ENCODE results near the gene TGFBR2. TPM values are rescaled to one million over a fixed set of nuclear protein-coding genes. Genes with fewer than 3 reads are reported as not detected.

Gene TGFBR2
- total and polyA plus RNA-seq, 3 experiments from 2014 or later = 55.3 to 108 (median 56.3) TPM

DNA sequence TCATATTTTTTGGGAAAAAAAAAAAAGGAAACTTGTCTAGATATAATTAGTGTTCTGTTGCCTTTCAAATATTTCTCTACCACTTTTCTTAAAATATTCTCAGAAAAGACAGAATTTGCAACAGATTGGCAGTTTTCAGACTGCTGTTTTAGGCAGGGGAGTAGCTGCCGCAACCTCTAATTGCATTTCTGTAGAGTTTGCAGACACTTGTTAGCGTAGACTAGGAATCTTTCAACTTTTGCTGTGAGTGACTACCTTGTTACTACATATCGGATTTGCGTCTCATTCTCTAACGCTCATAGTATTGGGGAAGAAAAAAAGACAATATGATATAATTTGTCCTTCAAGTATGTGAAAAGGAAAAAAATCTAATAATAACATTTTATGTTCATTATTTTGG lies 10.7 kb downstream of the TGFBR2 start:
- H3K4me3 Mint-ChIP-seq = peak overlapping the region; percentile 35 to 72 (median 64)
- Histone ChIP-seq H3K4me3 (ENCODE audit: low read length) (peak overlapping the region; percentile 37), H3K36me3 (ENCODE audit: insufficient read depth, low read length) (no peaks in the 10 kb centered on the region), H3K9me3 (ENCODE audit: low read length) (no peaks in the 10 kb centered on the region), H3K27ac (ENCODE audit: low read depth, low read length) (no peak overlapping the region), H3K4me1 (ENCODE audit: insufficient read depth, low read length) (peaks cover 94% of the 10 kb centered on the region), H3K27me3 (ENCODE audit: insufficient read depth, low read length, poor library complexity, severe bottlenecking) (no peaks in the 10 kb centered on the region)
- H3K27ac Mint-ChIP-seq = peak overlapping the region; percentile 37 to 94 (median 80)
- CTCF ChIA-PET = interaction anchor here (0.7 to 5.5 kb wide), 4 partner anchors 9 to 76 kb away, joined by 3 to 26 read pairs (median 4); no protein-coding TSS in a partner anchor
- H3K4me1 Mint-ChIP-seq = peaks cover 94 to 100% (median 100%) of the 10 kb centered on the region in 3 donors
- H3K36me3 Mint-ChIP-seq = peaks cover 0 to 43% (median 11%) of the 10 kb centered on the region in 3 donors
- no peak for DNase-seq
- H3K27me3 Mint-ChIP-seq = no peaks in the 10 kb centered on the region
- H3K9me3 Mint-ChIP-seq = no peaks in the 10 kb centered on the region
- POLR2A ChIA-PET = interaction anchor here (0.7 to 2.7 kb wide), 5 partner anchors 10 to 49 kb away, joined by 4 to 15 read pairs (median 6); partner anchors contain the start of gene TGFBR2

DNA sequence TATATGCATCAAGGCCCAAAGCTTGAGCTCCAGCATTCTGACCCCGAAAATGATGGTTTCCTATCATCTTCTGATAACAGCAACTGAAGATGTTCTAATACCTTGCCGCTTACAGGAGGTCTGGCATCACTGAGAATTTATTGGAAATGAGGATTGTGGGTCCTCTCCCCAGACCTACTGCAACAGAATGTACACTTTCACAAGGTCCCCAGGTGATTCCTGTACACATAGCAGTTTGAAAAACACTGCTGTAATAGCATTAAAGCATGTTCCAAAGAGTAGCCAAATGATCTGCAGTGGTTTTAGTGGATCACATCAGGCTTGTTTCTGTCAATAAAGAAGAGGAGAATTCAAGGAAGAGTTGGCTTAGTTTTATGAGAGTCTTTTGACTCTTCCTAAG lies 11.3 kb downstream of the TGFBR2 start:
- no peak for DNase-seq
- H3K27ac Mint-ChIP-seq = peak overlapping the region; percentile 24 to 97 (median 82)
- ChIA-PET POLR2A (interaction anchor here (0.7 to 2.7 kb wide), 5 partner anchors 11 to 47 kb away, joined by 4 to 15 read pairs (median 6); partner anchors contain the start of gene TGFBR2), CTCF (interaction anchor here (1.2 to 1.4 kb wide), 2 partner anchors 9 to 12 kb away, joined by 3 to 4 read pairs; partner anchors contain the start of gene TGFBR2)
- peak overlapping the region; percentile 34 to 78 (median 73) for H3K4me3 Mint-ChIP-seq
- no peaks in the 10 kb centered on the region for H3K9me3 Mint-ChIP-seq
- H3K4me3 ChIP-seq (ENCODE audit: low read length) = peak overlapping the region; percentile 16
- H3K27me3 Mint-ChIP-seq = no peaks in the 10 kb centered on the region
- H3K36me3 Mint-ChIP-seq = peaks cover 0 to 46% (median 11%) of the 10 kb centered on the region in 3 donors
- peaks cover 94 to 100% (median 100%) of the 10 kb centered on the region in 3 donors for H3K4me1 Mint-ChIP-seq
- H3K4me1 ChIP-seq (ENCODE audit: insufficient read depth, low read length) = peaks cover 94% of the 10 kb centered on the region
- H3K9me3 ChIP-seq (ENCODE audit: low read length) = no peaks in the 10 kb centered on the region
- H3K27ac ChIP-seq (ENCODE audit: low read depth, low read length) = no peak overlapping the region
- no peaks in the 10 kb centered on the region for H3K27me3 ChIP-seq (ENCODE audit: insufficient read depth, low read length, poor library complexity, severe bottlenecking)
- H3K36me3 ChIP-seq (ENCODE audit: insufficient read depth, low read length) = no peaks in the 10 kb centered on the region

DNA sequence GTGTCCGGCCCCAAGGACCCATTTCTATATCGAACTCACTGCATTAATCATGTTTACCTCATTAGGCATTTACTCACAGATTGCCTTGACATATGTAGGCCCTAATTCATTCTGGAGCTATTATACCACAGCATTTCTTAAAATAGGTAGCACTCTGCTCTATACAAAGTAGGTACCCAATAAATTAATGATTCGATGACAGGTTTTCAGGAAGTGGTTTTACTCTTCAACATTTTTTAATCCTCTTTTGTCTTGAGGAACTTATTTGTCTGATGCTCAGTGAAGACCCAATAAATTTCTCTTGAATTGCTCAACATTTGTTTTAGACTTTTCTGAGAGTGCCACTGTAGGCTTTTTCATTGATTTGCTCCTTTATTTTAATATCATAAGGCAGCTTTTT lies 12.1 kb downstream of the TGFBR2 start:
- Histone ChIP-seq H3K4me1 (ENCODE audit: insufficient read depth, low read length) (peaks cover 94% of the 10 kb centered on the region), H3K36me3 (ENCODE audit: insufficient read depth, low read length) (peaks cover 4% of the 10 kb centered on the region), H3K27me3 (ENCODE audit: insufficient read depth, low read length, poor library complexity, severe bottlenecking) (no peaks in the 10 kb centered on the region), H3K9me3 (ENCODE audit: low read length) (no peaks in the 10 kb centered on the region), H3K27ac (ENCODE audit: low read depth, low read length) (no peak overlapping the region), H3K4me3 (ENCODE audit: low read length) (peak overlapping the region; percentile 6)
- Mint-ChIP-seq H3K27ac (peak overlapping the region; percentile 59 to 97 (median 89)), H3K4me3 (peak overlapping the region; percentile 34 to 78 (median 73)), H3K4me1 (peaks cover 93 to 100% (median 100%) of the 10 kb centered on the region in 3 donors), H3K36me3 (peaks cover 0 to 50% (median 14%) of the 10 kb centered on the region in 3 donors), H3K27me3 (no peaks in the 10 kb centered on the region), H3K9me3 (no peaks in the 10 kb centered on the region)
- DNase-seq = no peak
- POLR2A ChIA-PET = interaction anchor here (0.9 to 2.1 kb wide), 3 partner anchors 11 to 30 kb away, joined by 4 to 13 read pairs (median 6); no protein-coding TSS in a partner anchor
- CTCF ChIA-PET = interaction anchor here (1.2 to 2.2 kb wide), 2 partner anchors 11 to 12 kb away, joined by 4 to 5 read pairs; partner anchors contain the start of gene TGFBR2

DNA sequence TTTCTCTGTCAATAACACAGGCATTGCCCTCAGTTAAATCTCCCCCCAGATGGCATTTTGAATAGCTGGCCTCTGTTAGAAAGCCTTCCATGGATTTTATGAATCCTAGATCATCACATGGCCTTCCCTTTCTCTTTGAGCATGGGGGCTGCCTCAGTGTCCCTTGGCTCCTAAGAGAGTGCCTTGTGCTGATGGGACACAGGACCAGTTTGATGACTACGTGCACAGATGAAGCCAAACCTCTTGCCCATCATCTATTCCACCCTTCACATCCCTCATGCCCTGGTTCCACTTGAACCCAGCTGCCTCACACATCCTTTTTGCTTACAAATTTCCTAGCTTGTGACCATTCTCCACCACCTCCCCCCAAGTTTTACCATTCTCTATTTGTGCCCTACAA lies 12.9 kb downstream of the TGFBR2 start:
- Mint-ChIP-seq H3K27me3 (no peaks in the 10 kb centered on the region), H3K4me1 (peaks cover 87 to 100% (median 100%) of the 10 kb centered on the region in 3 donors), H3K27ac (peak overlapping the region; percentile 44 to 97 (median 89)), H3K36me3 (peaks cover 0 to 58% (median 16%) of the 10 kb centered on the region in 3 donors), H3K9me3 (no peaks in the 10 kb centered on the region), H3K4me3 (peak overlapping the region; percentile 34 to 80 (median 75))
- DNase-seq = no peak
- no peak overlapping the region for H3K27ac ChIP-seq (ENCODE audit: low read depth, low read length)
- ChIA-PET POLR2A (interaction anchor here (0.9 to 2.1 kb wide), 3 partner anchors 8 to 12 kb away, joined by 3 to 13 read pairs (median 6); no protein-coding TSS in a partner anchor), CTCF (interaction anchor here (1.0 to 2.2 kb wide), 3 partner anchors 10 to 13 kb away, joined by 3 to 5 read pairs (median 5); no protein-coding TSS in a partner anchor)
- peaks cover 94% of the 10 kb centered on the region for H3K4me1 ChIP-seq (ENCODE audit: insufficient read depth, low read length)
- H3K27me3 ChIP-seq (ENCODE audit: insufficient read depth, low read length, poor library complexity, severe bottlenecking) = no peaks in the 10 kb centered on the region
- H3K4me3 ChIP-seq (ENCODE audit: low read length) = no peak overlapping the region
- H3K36me3 ChIP-seq (ENCODE audit: insufficient read depth, low read length) = peaks cover 4% of the 10 kb centered on the region
- H3K9me3 ChIP-seq (ENCODE audit: low read length) = no peaks in the 10 kb centered on the region

DNA sequence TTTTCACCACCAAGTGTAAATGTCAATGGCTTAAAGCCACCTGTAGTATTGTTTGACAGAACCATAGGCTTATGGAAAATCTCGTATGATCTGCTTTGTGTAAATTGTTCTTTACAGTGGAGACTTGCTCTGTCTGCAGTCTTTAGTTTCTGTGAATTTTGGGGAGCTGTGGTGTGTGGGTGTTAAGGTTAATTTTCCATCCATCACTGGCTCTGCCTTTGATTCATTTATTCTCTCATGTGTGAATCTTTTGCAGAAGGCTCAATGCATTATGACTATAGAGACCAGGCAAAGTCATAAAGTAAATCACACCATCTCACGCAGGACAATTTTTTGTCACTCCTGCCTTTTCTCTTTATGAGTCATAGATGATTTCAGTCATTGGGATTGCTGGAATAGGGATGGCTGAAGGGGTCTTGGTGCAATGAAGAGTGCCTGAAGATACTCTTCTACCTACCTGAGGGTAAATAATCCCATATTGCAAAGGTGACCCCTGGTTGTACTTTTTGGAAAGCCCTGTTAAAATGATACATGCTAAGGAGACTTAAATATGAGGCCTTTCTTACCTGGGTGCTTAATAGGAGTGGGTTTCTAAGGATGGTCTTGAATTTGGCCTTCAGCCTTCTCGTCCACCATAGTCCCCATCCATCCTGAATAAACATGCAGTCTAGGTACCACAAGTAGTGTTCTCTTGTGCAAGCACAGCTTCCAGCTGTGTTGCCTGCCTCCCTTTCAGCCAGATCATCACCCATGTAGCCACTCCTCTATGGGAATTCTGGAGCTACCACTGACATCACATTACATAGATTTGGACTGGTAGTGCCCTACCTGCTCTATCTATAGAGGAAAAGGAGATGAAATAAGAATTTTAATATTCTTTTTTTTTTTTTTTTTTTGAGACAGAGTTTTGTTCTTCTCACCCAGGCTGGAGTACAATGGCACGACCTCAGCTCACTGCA lies 14.3 kb downstream of the TGFBR2 start:
- DNase-seq = no peak
- Histone ChIP-seq H3K36me3 (ENCODE audit: insufficient read depth, low read length) (peaks cover 6% of the 10 kb centered on the region), H3K27ac (ENCODE audit: low read depth, low read length) (no peak overlapping the region), H3K4me1 (ENCODE audit: insufficient read depth, low read length) (peaks cover 93% of the 10 kb centered on the region), H3K27me3 (ENCODE audit: insufficient read depth, low read length, poor library complexity, severe bottlenecking) (no peaks in the 10 kb centered on the region), H3K9me3 (ENCODE audit: low read length) (no peaks in the 10 kb centered on the region), H3K4me3 (ENCODE audit: low read length) (peak overlapping the region; percentile 2)
- Mint-ChIP-seq H3K27me3 (no peaks in the 10 kb centered on the region), H3K9me3 (no peaks in the 10 kb centered on the region), H3K4me1 (peaks cover 84 to 100% (median 99%) of the 10 kb centered on the region in 3 donors), H3K27ac (peak overlapping the region; percentile 69 to 95 (median 89)), H3K4me3 (peak overlapping the region; percentile 34 to 80 (median 75)), H3K36me3 (peaks cover 0 to 61% (median 19%) of the 10 kb centered on the region in 3 donors)
- ChIA-PET CTCF (interaction anchor here (0.8 to 2.2 kb wide), 3 partner anchors 9 to 12 kb away, joined by 3 to 5 read pairs (median 5); no protein-coding TSS in a partner anchor), POLR2A (interaction anchor here (0.7 to 1.2 kb wide), 4 partner anchors 10 to 60 kb away, joined by 3 to 5 read pairs (median 3); no protein-coding TSS in a partner anchor)

DNA sequence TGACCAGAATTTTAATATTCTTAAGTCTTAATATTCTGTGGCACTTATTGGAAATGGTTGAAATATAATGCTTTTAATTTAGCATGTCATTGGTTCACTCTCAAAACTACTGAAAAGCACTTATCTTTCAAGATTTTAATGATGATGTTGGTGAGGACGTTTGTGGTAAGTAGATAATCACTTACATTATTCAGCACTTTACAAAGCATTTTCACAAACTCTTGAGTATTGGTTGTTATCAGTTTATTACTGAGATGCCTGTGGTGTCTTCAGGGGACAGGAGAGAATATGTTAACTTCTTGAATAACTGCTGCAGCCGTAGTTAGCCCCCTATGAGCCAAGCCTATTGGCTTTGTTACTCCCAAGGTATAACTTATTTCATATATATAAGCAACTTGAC lies 15.2 kb downstream of the TGFBR2 start:
- CTCF ChIA-PET = interaction anchor here (0.8 to 2.2 kb wide), 2 partner anchors 10 to 15 kb away, joined by 3 to 10 read pairs; partner anchors contain the start of gene TGFBR2
- Mint-ChIP-seq H3K27me3 (no peaks in the 10 kb centered on the region), H3K4me3 (peak overlapping the region; percentile 46 to 80 (median 67)), H3K27ac (peak overlapping the region; percentile 69 to 95 (median 82)), H3K4me1 (peaks cover 85 to 100% (median 99%) of the 10 kb centered on the region in 3 donors), H3K9me3 (no peaks in the 10 kb centered on the region), H3K36me3 (peaks cover 0 to 65% (median 26%) of the 10 kb centered on the region in 3 donors)
- H3K4me3 ChIP-seq (ENCODE audit: low read length) = no peak overlapping the region
- H3K9me3 ChIP-seq (ENCODE audit: low read length) = no peaks in the 10 kb centered on the region
- H3K36me3 ChIP-seq (ENCODE audit: insufficient read depth, low read length) = peaks cover 9% of the 10 kb centered on the region
- no peaks in the 10 kb centered on the region for H3K27me3 ChIP-seq (ENCODE audit: insufficient read depth, low read length, poor library complexity, severe bottlenecking)
- H3K4me1 ChIP-seq (ENCODE audit: insufficient read depth, low read length) = peaks cover 93% of the 10 kb centered on the region
- H3K27ac ChIP-seq (ENCODE audit: low read depth, low read length) = no peak overlapping the region
- POLR2A ChIA-PET = no interaction called here
- no peak for DNase-seq

DNA sequence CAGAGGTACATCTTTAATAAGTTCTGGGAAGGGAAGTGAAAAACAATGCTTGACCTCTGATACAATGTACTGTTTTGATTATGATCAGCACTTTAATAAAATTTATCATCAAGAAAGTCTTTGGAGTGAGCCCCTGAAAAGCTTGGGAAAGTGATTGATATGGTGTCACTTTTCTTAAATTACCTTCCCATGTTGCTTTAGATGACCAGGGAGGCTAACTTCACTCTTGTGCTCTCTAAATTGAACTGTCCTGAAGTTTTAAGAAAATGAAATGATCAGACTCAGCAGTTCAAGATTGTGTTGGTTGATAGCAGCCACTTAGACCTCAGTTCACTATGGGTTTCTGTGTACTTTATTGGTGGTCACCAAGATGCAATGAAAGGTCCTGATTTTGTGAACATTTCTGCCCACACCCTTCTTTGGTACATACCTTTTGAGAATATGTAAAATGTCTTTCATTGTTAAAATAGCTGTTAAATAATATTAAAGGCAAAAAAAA lies 15.7 kb downstream of the TGFBR2 start:
- Histone ChIP-seq H3K9me3 (ENCODE audit: low read length) (no peaks in the 10 kb centered on the region), H3K27me3 (ENCODE audit: insufficient read depth, low read length, poor library complexity, severe bottlenecking) (no peaks in the 10 kb centered on the region), H3K27ac (ENCODE audit: low read depth, low read length) (no peak overlapping the region), H3K36me3 (ENCODE audit: insufficient read depth, low read length) (peaks cover 9% of the 10 kb centered on the region), H3K4me1 (ENCODE audit: insufficient read depth, low read length) (peaks cover 95% of the 10 kb centered on the region), H3K4me3 (ENCODE audit: low read length) (no peak overlapping the region)
- DNase-seq = no peak
- Mint-ChIP-seq H3K36me3 (peaks cover 0 to 68% (median 29%) of the 10 kb centered on the region in 3 donors), H3K27ac (peak overlapping the region; percentile 69 to 95 (median 82)), H3K27me3 (no peaks in the 10 kb centered on the region), H3K4me3 (peak overlapping the region; percentile 46 to 80 (median 68)), H3K4me1 (peaks cover 85 to 100% (median 99%) of the 10 kb centered on the region in 3 donors), H3K9me3 (no peaks in the 10 kb centered on the region)
- ChIA-PET CTCF (interaction anchor here (1.1 to 2.2 kb wide), 4 partner anchors 14 to 71 kb away, joined by 3 to 10 read pairs (median 4); partner anchors contain the start of gene TGFBR2), POLR2A (interaction anchor here (0.7 kb wide), 1 partner anchor 31 kb away, joined by 3 read pairs; no protein-coding TSS in a partner anchor)

Measured in CD8-positive, alpha-beta memory T cell (primary cell).